ENCODE results near the gene IFNG-AS1.

Gene IFNG-AS1

GRCh38 chr12:67991158-67991557, 1.9 kb downstream of the IFNG-AS1 start:
- H3K9ac ChIP-seq (ENCODE audit: low read depth in 1 of 2, low read length in 2 of 2), result no peak overlapping the region
- H3K4me1 ChIP-seq (ENCODE audit: control insufficient read depth in 1 of 2, insufficient read depth in 2 of 2, low read length in 2 of 2), result no peaks in the 10 kb centered on the region
- H3K36me3 ChIP-seq (ENCODE audit: control insufficient read depth in 1 of 2, insufficient read depth in 2 of 2, low read length in 2 of 2), result no peaks in the 10 kb centered on the region
- H3K27ac ChIP-seq (ENCODE audit: low read depth, low read length), result no peak overlapping the region
- no peaks in the 10 kb centered on the region for H3K27me3 ChIP-seq (ENCODE audit: control insufficient read depth in 1 of 2, insufficient read depth in 2 of 2, low read length in 2 of 2)
- no peak overlapping the region for H3K4me3 ChIP-seq (ENCODE audit: low read depth in 1 of 2, low read length in 2 of 2)
- no peaks in the 10 kb centered on the region for H3K9me3 ChIP-seq (ENCODE audit: control insufficient read depth in 1 of 2, low read length in 2 of 2)

- Histone ChIP-seq H3K27ac (ENCODE audit: low read depth, low read length) (no peak overlapping the region), H3K4me3 (ENCODE audit: low read depth in 1 of 2, low read length in 2 of 2) (no peak overlapping the region), H3K9me3 (ENCODE audit: control insufficient read depth in 1 of 2, low read length in 2 of 2) (no peaks in the 10 kb centered on the region), H3K27me3 (ENCODE audit: control insufficient read depth in 1 of 2, insufficient read depth in 2 of 2, low read length in 2 of 2) (no peaks in the 10 kb centered on the region), H3K36me3 (ENCODE audit: control insufficient read depth in 1 of 2, insufficient read depth in 2 of 2, low read length in 2 of 2) (no peaks in the 10 kb centered on the region), H3K9ac (ENCODE audit: low read depth in 1 of 2, low read length in 2 of 2) (no peak overlapping the region), H3K4me1 (ENCODE audit: control insufficient read depth in 1 of 2, insufficient read depth in 2 of 2, low read length in 2 of 2) (no peaks in the 10 kb centered on the region)
These were observed 3.9 kb downstream of the IFNG-AS1 start for GRCh38 chr12:67993143-67993542.

DNA sequence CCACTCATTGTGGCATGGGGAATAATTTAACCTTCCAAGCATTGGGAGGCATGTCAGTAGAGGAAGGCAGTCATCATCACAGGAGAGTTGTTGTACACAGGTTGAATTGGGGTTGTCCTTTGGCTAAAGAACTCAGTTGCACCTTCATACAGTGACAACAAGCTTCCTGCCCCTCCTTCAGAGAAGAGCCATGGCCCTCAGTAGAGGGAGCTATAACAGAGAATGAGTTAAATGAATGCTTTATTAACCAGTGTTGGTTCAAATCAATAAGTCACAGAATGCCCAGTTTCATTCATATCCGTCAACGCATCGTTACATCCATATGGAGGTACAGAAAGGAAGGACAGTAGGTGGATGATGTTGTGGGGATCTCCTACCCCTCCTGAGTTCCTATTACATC, 4.8 kb downstream of the IFNG-AS1 start:
- Histone ChIP-seq H3K9ac (ENCODE audit: low read depth in 1 of 2, low read length in 2 of 2) (no peak overlapping the region), H3K4me3 (ENCODE audit: low read depth in 1 of 2, low read length in 2 of 2) (no peak overlapping the region), H3K4me1 (ENCODE audit: control insufficient read depth in 1 of 2, insufficient read depth in 2 of 2, low read length in 2 of 2) (no peaks in the 10 kb centered on the region), H3K27me3 (ENCODE audit: control insufficient read depth in 1 of 2, insufficient read depth in 2 of 2, low read length in 2 of 2) (no peaks in the 10 kb centered on the region), H3K9me3 (ENCODE audit: control insufficient read depth in 1 of 2, low read length in 2 of 2) (no peaks in the 10 kb centered on the region), H3K27ac (ENCODE audit: low read depth, low read length) (no peak overlapping the region), H3K36me3 (ENCODE audit: control insufficient read depth in 1 of 2, insufficient read depth in 2 of 2, low read length in 2 of 2) (no peaks in the 10 kb centered on the region)

GRCh38 chr12:67996347-67996746, 7.1 kb downstream of the IFNG-AS1 start:
- H3K36me3 ChIP-seq (ENCODE audit: control insufficient read depth in 1 of 2, insufficient read depth in 2 of 2, low read length in 2 of 2), result no peaks in the 10 kb centered on the region
- no peaks in the 10 kb centered on the region for H3K4me1 ChIP-seq (ENCODE audit: control insufficient read depth in 1 of 2, insufficient read depth in 2 of 2, low read length in 2 of 2)
- no peaks in the 10 kb centered on the region for H3K27me3 ChIP-seq (ENCODE audit: control insufficient read depth in 1 of 2, insufficient read depth in 2 of 2, low read length in 2 of 2)
- H3K4me3 ChIP-seq (ENCODE audit: low read depth in 1 of 2, low read length in 2 of 2), result no peak overlapping the region
- no peak overlapping the region for H3K27ac ChIP-seq (ENCODE audit: low read depth, low read length)
- H3K9me3 ChIP-seq (ENCODE audit: control insufficient read depth in 1 of 2, low read length in 2 of 2), result no peaks in the 10 kb centered on the region
- H3K9ac ChIP-seq (ENCODE audit: low read depth in 1 of 2, low read length in 2 of 2), result no peak overlapping the region

DNA sequence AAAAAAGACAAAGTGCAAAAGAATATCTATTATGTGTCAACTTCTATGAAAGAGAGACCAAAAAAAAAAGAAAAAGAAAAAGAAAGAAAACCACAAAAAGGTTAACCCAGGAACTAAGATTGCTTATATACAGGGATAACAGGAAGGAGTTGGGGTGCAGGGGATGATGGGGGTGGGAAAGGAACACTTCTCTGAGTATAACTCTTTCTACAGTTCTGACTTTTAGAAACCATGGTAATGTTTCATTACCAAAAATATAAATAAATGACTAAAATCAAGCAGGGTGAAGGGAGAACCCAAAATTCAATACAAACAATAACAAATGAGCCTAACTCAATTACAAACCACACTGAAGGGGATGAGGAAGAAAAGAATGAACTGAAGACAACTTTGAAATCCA, 9.1 kb downstream of the IFNG-AS1 start:
- H3K4me3 ChIP-seq (ENCODE audit: low read depth in 1 of 2, low read length in 2 of 2), result no peak overlapping the region
- H3K4me1 ChIP-seq (ENCODE audit: control insufficient read depth in 1 of 2, insufficient read depth in 2 of 2, low read length in 2 of 2), result no peaks in the 10 kb centered on the region
- H3K27ac ChIP-seq (ENCODE audit: low read depth, low read length), result no peak overlapping the region
- H3K36me3 ChIP-seq (ENCODE audit: control insufficient read depth in 1 of 2, insufficient read depth in 2 of 2, low read length in 2 of 2), result no peaks in the 10 kb centered on the region
- no peak overlapping the region for H3K9ac ChIP-seq (ENCODE audit: low read depth in 1 of 2, low read length in 2 of 2)
- H3K27me3 ChIP-seq (ENCODE audit: control insufficient read depth in 1 of 2, insufficient read depth in 2 of 2, low read length in 2 of 2), result no peaks in the 10 kb centered on the region
- H3K9me3 ChIP-seq (ENCODE audit: control insufficient read depth in 1 of 2, low read length in 2 of 2), result no peaks in the 10 kb centered on the region

- no peaks in the 10 kb centered on the region for H3K4me1 ChIP-seq (ENCODE audit: control insufficient read depth in 1 of 2, insufficient read depth in 2 of 2, low read length in 2 of 2)
- H3K36me3 ChIP-seq (ENCODE audit: control insufficient read depth in 1 of 2, insufficient read depth in 2 of 2, low read length in 2 of 2), result no peaks in the 10 kb centered on the region
- H3K27me3 ChIP-seq (ENCODE audit: control insufficient read depth in 1 of 2, insufficient read depth in 2 of 2, low read length in 2 of 2), result no peaks in the 10 kb centered on the region
- H3K9me3 ChIP-seq (ENCODE audit: control insufficient read depth in 1 of 2, low read length in 2 of 2), result no peaks in the 10 kb centered on the region
- no peak overlapping the region for H3K9ac ChIP-seq (ENCODE audit: low read depth in 1 of 2, low read length in 2 of 2)
- no peak overlapping the region for H3K4me3 ChIP-seq (ENCODE audit: low read depth in 1 of 2, low read length in 2 of 2)
- H3K27ac ChIP-seq (ENCODE audit: low read depth, low read length), result no peak overlapping the region
These were observed 10.0 kb downstream of the IFNG-AS1 start for GRCh38 chr12:67999244-67999643.

DNA sequence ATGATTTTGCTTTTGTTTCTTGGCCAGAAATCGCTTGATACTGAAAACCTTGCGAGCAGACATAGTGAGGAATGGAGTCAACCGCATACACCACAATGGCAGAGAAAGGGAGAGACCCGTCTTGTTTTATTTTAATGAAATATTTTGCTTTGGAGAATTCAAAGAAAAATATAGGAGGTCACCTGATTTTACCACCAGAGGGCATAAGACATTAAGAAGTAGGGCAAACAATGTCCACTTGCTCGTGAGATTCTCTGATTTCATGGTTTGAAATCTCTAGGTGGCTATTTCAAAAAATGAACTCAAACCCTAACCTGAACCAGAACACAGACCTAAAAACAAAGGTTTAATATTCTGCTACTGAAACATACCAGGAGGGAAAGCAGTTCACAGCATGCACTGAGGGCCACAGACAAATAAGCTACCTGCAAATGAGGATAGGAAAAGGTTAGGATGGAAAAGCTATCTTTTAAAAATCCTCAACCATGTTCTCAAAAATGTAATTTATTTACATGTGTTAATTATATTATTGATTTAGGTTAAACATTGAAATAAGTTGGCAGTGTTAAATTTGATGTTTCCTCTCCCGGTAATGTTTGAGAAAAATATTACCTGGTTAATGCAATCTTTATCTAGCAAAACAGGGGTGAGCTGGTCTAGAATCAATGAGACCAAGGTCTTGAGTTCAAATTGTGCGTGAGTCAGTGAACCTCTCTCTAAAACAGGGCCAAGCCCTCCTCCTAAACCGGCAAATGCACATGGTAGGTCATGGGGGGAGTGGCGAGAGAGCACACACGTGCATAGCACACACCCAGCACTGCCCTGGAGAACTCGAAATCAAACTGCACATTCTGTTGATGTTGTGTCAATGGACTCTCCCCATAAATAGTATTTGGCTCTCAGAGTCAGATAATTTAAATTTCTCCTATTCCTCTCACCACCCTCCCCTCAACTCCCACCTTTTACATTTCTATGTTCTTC, 12.5 kb downstream of the IFNG-AS1 start:
- no peaks in the 10 kb centered on the region for H3K9me3 ChIP-seq (ENCODE audit: control insufficient read depth in 1 of 2, low read length in 2 of 2)
- H3K27ac ChIP-seq (ENCODE audit: low read depth, low read length), result no peak overlapping the region

GRCh38 chr12:68003777-68004176, 14.5 kb downstream of the IFNG-AS1 start:
- Histone ChIP-seq H3K9ac (ENCODE audit: low read depth in 1 of 2, low read length in 2 of 2) (no peak overlapping the region), H3K27ac (ENCODE audit: low read depth, low read length) (no peak overlapping the region), H3K4me1 (ENCODE audit: control insufficient read depth in 1 of 2, insufficient read depth in 2 of 2, low read length in 2 of 2) (no peaks in the 10 kb centered on the region), H3K36me3 (ENCODE audit: control insufficient read depth in 1 of 2, insufficient read depth in 2 of 2, low read length in 2 of 2) (no peaks in the 10 kb centered on the region), H3K4me3 (ENCODE audit: low read depth in 1 of 2, low read length in 2 of 2) (no peak overlapping the region), H3K27me3 (ENCODE audit: control insufficient read depth in 1 of 2, insufficient read depth in 2 of 2, low read length in 2 of 2) (no peaks in the 10 kb centered on the region), H3K9me3 (ENCODE audit: control insufficient read depth in 1 of 2, low read length in 2 of 2) (no peaks in the 10 kb centered on the region)

More for the DNA sequence above, 12.5 kb downstream of the IFNG-AS1 start:
- no peaks in the 10 kb centered on the region for H3K36me3 ChIP-seq (ENCODE audit: control insufficient read depth in 1 of 2, insufficient read depth in 2 of 2, low read length in 2 of 2)
- H3K9ac ChIP-seq (ENCODE audit: low read depth in 1 of 2, low read length in 2 of 2), result no peak overlapping the region
- no peaks in the 10 kb centered on the region for H3K4me1 ChIP-seq (ENCODE audit: control insufficient read depth in 1 of 2, insufficient read depth in 2 of 2, low read length in 2 of 2)
- no peaks in the 10 kb centered on the region for H3K27me3 ChIP-seq (ENCODE audit: control insufficient read depth in 1 of 2, insufficient read depth in 2 of 2, low read length in 2 of 2)
- H3K4me3 ChIP-seq (ENCODE audit: low read depth in 1 of 2, low read length in 2 of 2), result no peak overlapping the region

DNA sequence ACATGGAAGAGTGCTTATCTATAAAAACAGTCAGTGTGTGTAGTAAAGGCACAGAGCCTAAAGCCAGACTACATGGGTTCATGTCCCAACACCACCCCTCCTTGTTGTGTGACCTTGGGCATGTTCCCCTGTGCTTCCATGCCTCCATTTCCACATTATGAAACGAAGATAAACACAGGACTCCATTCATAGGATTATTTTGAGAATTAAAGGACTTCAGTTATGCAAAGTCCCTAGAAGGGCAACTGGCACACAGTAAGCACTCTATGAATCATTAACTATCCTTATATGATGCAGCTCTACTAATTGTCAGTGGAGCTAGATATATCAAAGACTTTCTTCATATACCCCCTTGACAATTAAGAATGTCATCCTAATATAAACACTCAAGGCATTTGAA, 17.8 kb downstream of the IFNG-AS1 start:
- Histone ChIP-seq H3K36me3 (ENCODE audit: control insufficient read depth in 1 of 2, insufficient read depth in 2 of 2, low read length in 2 of 2) (no peaks in the 10 kb centered on the region), H3K9me3 (ENCODE audit: control insufficient read depth in 1 of 2, low read length in 2 of 2) (no peaks in the 10 kb centered on the region), H3K4me3 (ENCODE audit: low read depth in 1 of 2, low read length in 2 of 2) (no peak overlapping the region), H3K9ac (ENCODE audit: low read depth in 1 of 2, low read length in 2 of 2) (no peak overlapping the region), H3K27ac (ENCODE audit: low read depth, low read length) (no peak overlapping the region), H3K4me1 (ENCODE audit: control insufficient read depth in 1 of 2, insufficient read depth in 2 of 2, low read length in 2 of 2) (no peaks in the 10 kb centered on the region), H3K27me3 (ENCODE audit: control insufficient read depth in 1 of 2, insufficient read depth in 2 of 2, low read length in 2 of 2) (no peaks in the 10 kb centered on the region)

GRCh38 chr12:68007466-68007865, 18.2 kb downstream of the IFNG-AS1 start:
- Histone ChIP-seq H3K4me1 (ENCODE audit: control insufficient read depth in 1 of 2, insufficient read depth in 2 of 2, low read length in 2 of 2) (no peaks in the 10 kb centered on the region), H3K27ac (ENCODE audit: low read depth, low read length) (no peak overlapping the region), H3K27me3 (ENCODE audit: control insufficient read depth in 1 of 2, insufficient read depth in 2 of 2, low read length in 2 of 2) (no peaks in the 10 kb centered on the region), H3K9me3 (ENCODE audit: control insufficient read depth in 1 of 2, low read length in 2 of 2) (no peaks in the 10 kb centered on the region), H3K36me3 (ENCODE audit: control insufficient read depth in 1 of 2, insufficient read depth in 2 of 2, low read length in 2 of 2) (no peaks in the 10 kb centered on the region), H3K9ac (ENCODE audit: low read depth in 1 of 2, low read length in 2 of 2) (no peak overlapping the region), H3K4me3 (ENCODE audit: low read depth in 1 of 2, low read length in 2 of 2) (no peak overlapping the region)
